HEK293 (cell line): ENCODE data around the gene KIF26B.

Source experiments
- CTCF ChIA-PET: fragments of 350-600 bp; formaldehyde crosslinking; extraction: SDS; loops from one replicate; lab custom pipeline; 2021; ENCODE audit warnings: antibody characterized with exemption; lab: Yijun Ruan, JAX
- POLR2A ChIA-PET: fragments of 300-600 bp; formaldehyde crosslinking; extraction: SDS; loops from one replicate; lab custom pipeline; 2020; ENCODE audit warnings: antibody characterized with exemption, inconsistent platforms; lab: Yijun Ruan, JAX
- H3K27ac ChIP-seq: fragments of 200-500 bp; sonication (Bioruptor generic); 2 replicates; pipeline ENCODE4 v1.5.1; 2014; ENCODE audit warnings: low read depth, low read length, control low read depth, inconsistent platforms; ENCODE audit errors: extremely low read depth
- H3K36me3 ChIP-seq, 2 experiments: fragments of 200-500 bp in 1 of 2; sonication (Bioruptor generic) in 1 of 2; 1 replicate in 1 of 2; 2 replicates in 1 of 2; pipeline ENCODE4 v1.5.1; 2014 to 2017; ENCODE audit warnings: inconsistent platforms in 2 of 2, low read length in 2 of 2; ENCODE audit not compliant: control insufficient read depth in 2 of 2, insufficient read depth in 1 of 2
- H3K4me1 ChIP-seq: fragments of 200-500 bp; sonication (Bioruptor generic); 2 replicates; pipeline ENCODE4 v1.5.1; 2014; ENCODE audit warnings: mild to moderate bottlenecking, low read length, inconsistent platforms; ENCODE audit not compliant: control insufficient read depth, insufficient read depth
- H3K4me3 ChIP-seq: 2 replicates; pipeline ENCODE4 v1.5.1; 2011; ENCODE audit warnings: low read depth, mild to moderate bottlenecking, control low read depth, low read length, moderate library complexity
- H3K9me3 ChIP-seq: fragments of 200-500 bp; sonication (Bioruptor generic); 2 replicates; pipeline ENCODE4 v1.5.1; 2014; ENCODE audit warnings: low read depth, low read length, inconsistent platforms; ENCODE audit not compliant: control insufficient read depth, insufficient read depth
- ATF2 ChIP-seq: fragments of 450-650 bp; formaldehyde crosslinking; IDR thresholded peaks from 2 replicates; pipeline ENCODE4 v1.5.1; 2016; ENCODE audit warnings: missing biosample characterization, missing genetic modification characterization, low read depth
- GLIS2 ChIP-seq: fragments of 450-650 bp; formaldehyde crosslinking; IDR thresholded peaks from 2 replicates; pipeline ENCODE4 v1.5.1; 2016; ENCODE audit warnings: missing biosample characterization, missing genetic modification characterization
- MZF1 ChIP-seq: fragments of 450-650 bp; formaldehyde crosslinking; IDR thresholded peaks from 2 replicates; pipeline ENCODE4 v1.5.1; 2017; ENCODE audit warnings: missing biosample characterization, missing genetic modification characterization, borderline replicate concordance
- PRDM2 ChIP-seq: fragments of 450-650 bp; formaldehyde crosslinking; IDR thresholded peaks from 2 replicates; pipeline ENCODE4 v1.5.1; 2016; ENCODE audit warnings: missing biosample characterization, missing genetic modification characterization, borderline replicate concordance
- ZNF133 ChIP-seq: fragments of 450-650 bp; formaldehyde crosslinking; IDR thresholded peaks from 2 replicates; pipeline ENCODE4 v1.5.1; 2016; ENCODE audit warnings: missing biosample characterization, missing genetic modification characterization
- ZNF214 ChIP-seq: fragments of 450-650 bp; formaldehyde crosslinking; IDR thresholded peaks from 2 replicates; pipeline ENCODE4 v1.5.1; 2017; ENCODE audit warnings: missing biosample characterization, mild to moderate bottlenecking, missing genetic modification characterization, borderline replicate concordance
- ZNF280C ChIP-seq: fragments of 450-650 bp; formaldehyde crosslinking; IDR thresholded peaks from 2 replicates; pipeline ENCODE4 v1.5.1; 2016; ENCODE audit warnings: missing biosample characterization, missing genetic modification characterization
- ZNF404 ChIP-seq: fragments of 450-650 bp; formaldehyde crosslinking; IDR thresholded peaks from 2 replicates; pipeline ENCODE4 v1.5.1; 2017; ENCODE audit warnings: missing biosample characterization, missing genetic modification characterization
- ZNF416 ChIP-seq: fragments of 450-650 bp; formaldehyde crosslinking; IDR thresholded peaks from 2 replicates; pipeline ENCODE4 v1.5.1; 2016; ENCODE audit warnings: missing biosample characterization, missing genetic modification characterization
- ZNF433 ChIP-seq: fragments of 450-650 bp; formaldehyde crosslinking; IDR thresholded peaks from 2 replicates; pipeline ENCODE4 v1.5.1; 2016; ENCODE audit warnings: missing biosample characterization, missing genetic modification characterization, low read depth
- ZNF530 ChIP-seq: fragments of 450-650 bp; formaldehyde crosslinking; IDR thresholded peaks from 2 replicates; pipeline ENCODE4 v1.5.1; 2016; ENCODE audit warnings: low read depth, missing biosample characterization, missing genetic modification characterization
- ZNF621 ChIP-seq: fragments of 450-650 bp; formaldehyde crosslinking; IDR thresholded peaks from 2 replicates; pipeline ENCODE4 v1.5.1; 2017; ENCODE audit warnings: missing biosample characterization, missing genetic modification characterization
- ZNF645 ChIP-seq: fragments of 450-650 bp; formaldehyde crosslinking; IDR thresholded peaks from 2 replicates; pipeline ENCODE4; 2016; ENCODE audit warnings: missing biosample characterization, missing genetic modification characterization
- ZNF747 ChIP-seq: fragments of 450-650 bp; formaldehyde crosslinking; IDR thresholded peaks from 2 replicates; pipeline ENCODE4 v1.5.1; 2016; ENCODE audit warnings: missing biosample characterization, missing genetic modification characterization
- ZNF837 ChIP-seq: fragments of 450-650 bp; formaldehyde crosslinking; IDR thresholded peaks from 2 replicates; pipeline ENCODE4 v1.5.1; 2016; ENCODE audit warnings: missing biosample characterization, missing genetic modification characterization
- ZSCAN4 ChIP-seq: fragments of 450-650 bp; formaldehyde crosslinking; IDR thresholded peaks from 2 replicates; pipeline ENCODE4 v1.5.1; 2017; ENCODE audit warnings: missing biosample characterization, missing genetic modification characterization

KIF26B gene

GRCh38 chr1:245255783-245256182 lies 101.0 kb downstream of the KIF26B start (continued):
- no peak for TF ChIP-seq ZSCAN4 (tag by site-specific recombination)
- no peak for TF ChIP-seq ZNF433

DNA sequence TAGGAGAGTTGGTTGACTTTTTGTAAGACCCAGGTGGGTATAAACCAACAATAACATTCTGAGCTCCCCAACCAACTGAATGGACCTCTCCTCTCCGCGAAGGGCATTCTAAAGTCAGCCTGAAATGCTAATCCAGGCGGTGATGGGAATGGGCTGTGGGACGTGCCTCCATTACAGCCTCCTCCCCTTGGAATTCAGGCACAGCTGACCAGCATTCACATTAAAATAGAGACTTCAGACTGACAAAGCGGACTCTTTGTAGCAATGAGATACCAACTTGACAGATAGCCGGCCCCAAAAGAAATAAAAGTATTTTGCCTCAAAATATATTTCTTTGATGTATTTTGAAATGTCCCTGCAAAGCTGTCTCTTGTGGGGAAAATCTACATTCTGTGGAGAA lies 101.7 kb downstream of the KIF26B start:
- CTCF ChIA-PET: no interaction called here
- no peaks in the 10 kb centered on the region for H3K9me3 ChIP-seq
- no peak overlapping the region for H3K27ac ChIP-seq
- TF ChIP-seq PRDM2 (tag by site-specific recombination) (no peak), ZNF404 (tag by site-specific recombination) (no peak), ZNF621 (no peak), ZNF530 (tag by site-specific recombination) (no peak), ZNF747 (no peak), GLIS2 (tag by site-specific recombination) (no peak), ZNF133 (tag by site-specific recombination) (no peak), ZNF837 (tag by site-specific recombination) (no peak), MZF1 (tag by site-specific recombination) (no peak), ZNF645 (tag by site-specific recombination) (no peak), ZNF214 (tag by site-specific recombination) (no peak), ATF2 (no peak), ZNF280C (no peak), ZNF416 (tag by site-specific recombination) (no peak)
- H3K36me3 ChIP-seq: no peaks in the 10 kb centered on the region
- no peaks in the 10 kb centered on the region for H3K4me1 ChIP-seq
- POLR2A ChIA-PET: no interaction called here
- H3K4me3 ChIP-seq: no peak overlapping the region
